ENCODE results near the gene MYLK. TPM values are rescaled to one million over a fixed set of nuclear protein-coding genes. Genes with fewer than 3 reads are reported as not detected.

MYLK gene
- total RNA-seq, 1 donor from 2014 or later = 24.3 TPM

DNA sequence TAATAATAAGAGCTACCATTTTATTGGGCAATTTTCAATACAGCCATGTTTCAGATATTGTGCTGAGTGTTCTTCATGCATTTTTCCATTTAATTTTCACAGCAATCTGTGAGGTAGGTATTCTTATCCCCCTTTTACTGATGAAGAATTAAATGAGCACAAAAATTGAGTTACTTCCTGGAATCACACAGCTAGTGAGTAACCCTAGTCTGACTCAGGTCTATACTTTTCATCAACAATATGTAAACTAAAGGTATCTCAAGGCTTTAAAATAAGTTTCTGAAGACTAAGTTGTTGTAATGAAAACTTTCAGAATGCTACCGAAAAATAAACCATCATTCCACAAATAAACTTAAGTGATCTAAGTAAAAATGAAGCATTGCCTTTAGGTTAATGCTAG, 321.6 kb downstream of the MYLK start:
- no peak for DNase-seq (ENCODE audit: extremely low spot score, unreplicated experiment)
- Mint-ChIP-seq H3K27ac (ENCODE audit: unreplicated experiment) (no peak overlapping the region), H3K27me3 (ENCODE audit: unreplicated experiment) (no peaks in the 10 kb centered on the region), H3K9me3 (ENCODE audit: unreplicated experiment) (no peaks in the 10 kb centered on the region), H3K36me3 (ENCODE audit: unreplicated experiment) (peaks cover 25% of the 10 kb centered on the region), H3K4me1 (ENCODE audit: unreplicated experiment) (no peaks in the 10 kb centered on the region), H3K4me3 (ENCODE audit: unreplicated experiment) (no peak overlapping the region)
- no peak for TF ChIP-seq CTCF (IDR thresholded peaks at IDR 0.05)

DNA sequence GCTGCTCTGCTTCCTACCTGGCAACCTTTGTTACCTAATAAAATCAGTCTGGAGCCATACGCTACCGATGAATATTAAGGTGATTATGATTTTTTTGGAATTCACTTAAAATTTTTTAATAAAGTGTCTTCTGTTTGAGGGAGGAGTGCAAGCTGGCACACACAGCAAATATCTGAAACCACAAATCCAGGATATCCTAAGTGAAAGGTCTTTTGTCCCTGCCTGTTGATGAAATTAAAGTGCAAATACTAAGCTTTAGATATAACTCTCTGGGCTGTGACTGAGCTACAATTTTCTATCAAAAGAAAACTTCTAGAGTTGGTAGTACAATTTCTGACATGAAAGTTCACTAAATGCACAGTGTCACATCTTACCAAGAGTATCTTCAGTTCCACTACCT, 322.9 kb downstream of the MYLK start:
- no peak overlapping the region for H3K27ac Mint-ChIP-seq (ENCODE audit: unreplicated experiment)
- peaks cover 31% of the 10 kb centered on the region for H3K36me3 Mint-ChIP-seq (ENCODE audit: unreplicated experiment)
- no peaks in the 10 kb centered on the region for H3K4me1 Mint-ChIP-seq (ENCODE audit: unreplicated experiment)
- H3K27me3 Mint-ChIP-seq (ENCODE audit: unreplicated experiment) = no peaks in the 10 kb centered on the region
- no peak for DNase-seq (ENCODE audit: extremely low spot score, unreplicated experiment)
- no peaks in the 10 kb centered on the region for H3K9me3 Mint-ChIP-seq (ENCODE audit: unreplicated experiment)
- no peak overlapping the region for H3K4me3 Mint-ChIP-seq (ENCODE audit: unreplicated experiment)
- TF ChIP-seq CTCF (IDR thresholded peaks at IDR 0.05) = no peak

Other genes with a start within 250 kb of the MYLK start
- 29.2 and 31.1 TPM in 2 replicates for gene CCDC14, start 76.9 kb upstream of the MYLK start, total RNA-seq
- gene ROPN1, start 107.8 kb upstream of the MYLK start, total RNA-seq = not detected in 2 replicates
- gene KALRN, start 149.0 kb upstream of the MYLK start, total RNA-seq = 17.4 and 19.2 TPM in 2 replicates